GM21717 (cell line): ENCODE measurements around the gene RGS5.

Experiments
- ATAC-seq: cut with Tn5 transposase; IDR thresholded peaks from one replicate; pipeline ENCODE4 v1.9.1; 2021; ENCODE audit warnings: mild to moderate bottlenecking, moderate library complexity; ENCODE audit not compliant: unreplicated experiment

Gene RGS5

DNA sequence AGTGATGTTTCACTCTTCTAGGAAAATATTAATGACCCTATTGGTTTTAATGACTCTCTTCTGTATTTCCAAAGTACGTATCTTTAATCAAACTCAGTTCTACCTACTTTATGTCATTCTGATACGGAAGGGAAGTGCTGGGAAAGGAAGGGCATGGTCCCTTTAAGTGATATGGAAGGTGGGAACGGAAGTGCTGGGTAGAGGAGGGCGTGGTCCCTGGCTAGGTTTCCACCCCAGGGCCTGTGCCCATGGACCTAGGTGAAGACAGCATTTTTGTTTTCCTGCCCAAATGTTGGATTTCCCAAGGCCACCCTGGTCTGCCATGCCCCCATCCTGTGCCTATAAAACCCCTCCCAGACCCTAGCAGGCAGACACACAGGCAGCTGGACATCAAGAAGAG, 109.5 kb downstream of the RGS5 start:
- no peak for ATAC-seq
